HG02884 (cell line): ENCODE data around the gene VPS37C.
A peak's percentile ranks its signal among the peaks of the same experiment; 100 is the strongest.

Experiments used
- ATAC-seq: cut with Tn5 transposase; IDR thresholded peaks from one replicate; pipeline ENCODE4 v1.9.1; 2021; ENCODE audit warnings: mild to moderate bottlenecking, moderate library complexity; ENCODE audit not compliant: unreplicated experiment

VPS37C gene

DNA sequence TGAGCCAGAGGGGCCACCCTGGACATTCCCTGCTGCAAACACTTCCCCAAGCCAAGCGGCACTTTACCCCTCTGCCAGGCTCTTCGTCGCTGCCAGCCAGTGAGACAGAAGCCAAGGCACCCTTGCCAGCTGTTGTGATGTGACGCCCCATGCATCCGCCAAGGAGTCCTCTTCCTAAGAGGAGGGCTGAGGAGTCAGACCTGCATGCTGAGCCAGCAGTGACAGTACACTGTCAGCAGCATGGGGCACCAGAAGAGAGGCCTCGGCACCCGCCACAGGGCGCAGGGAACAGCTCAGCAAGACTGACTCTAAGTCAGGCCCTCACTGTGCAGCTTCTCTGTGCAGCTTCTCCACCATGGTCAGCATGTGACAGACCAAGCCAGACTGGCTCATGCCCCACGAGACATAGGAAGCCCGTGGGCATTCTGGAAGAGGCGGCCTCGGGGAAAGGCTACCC is 26.4 kb downstream of the VPS37C start:
- ATAC-seq, result no peak

GRCh38 chr11:61133956-61134662 is 27.1 kb downstream of the VPS37C start:
- ATAC-seq, result no peak

DNA sequence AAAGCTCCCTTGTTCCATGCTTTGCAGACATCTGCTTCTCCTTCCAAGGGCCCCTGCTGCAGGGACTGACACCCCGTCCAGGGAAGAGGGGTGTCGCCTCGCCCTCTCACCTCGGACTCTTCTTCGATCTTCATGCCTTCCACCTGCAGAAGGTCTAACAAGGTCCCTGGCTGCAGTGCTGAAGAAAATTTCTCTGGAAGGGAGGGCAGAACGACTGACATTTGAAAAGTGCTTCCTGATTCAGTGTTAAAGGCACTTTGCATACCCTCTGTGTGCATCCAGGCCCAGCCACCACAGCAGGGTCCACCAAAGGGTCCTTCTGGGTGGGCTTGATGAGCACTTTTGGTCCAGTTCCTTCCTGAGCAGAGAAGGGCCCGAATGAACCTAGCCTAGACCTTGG is 28.1 kb downstream of the VPS37C start:
- no peak for ATAC-seq

DNA sequence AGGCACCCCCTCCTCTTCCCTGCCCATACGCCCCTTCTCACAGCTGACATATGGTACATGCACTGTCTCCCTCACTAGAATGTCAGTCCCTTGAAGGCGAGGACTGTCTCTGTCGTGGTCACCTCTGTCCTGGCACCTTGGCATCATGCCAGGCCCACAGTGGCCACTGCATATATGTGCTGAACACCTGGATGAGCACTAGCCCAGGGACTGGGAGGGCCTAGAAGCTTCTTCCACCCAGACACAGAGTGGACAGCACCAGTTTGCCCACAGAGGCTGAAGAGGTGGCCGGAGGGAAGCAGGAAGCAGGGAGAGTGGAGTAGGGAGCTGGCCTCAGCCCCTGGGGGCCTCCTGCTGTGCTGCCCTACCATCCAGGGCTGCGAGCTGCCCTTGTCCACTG is 28.6 kb downstream of the VPS37C start:
- ATAC-seq, result no peak

DNA sequence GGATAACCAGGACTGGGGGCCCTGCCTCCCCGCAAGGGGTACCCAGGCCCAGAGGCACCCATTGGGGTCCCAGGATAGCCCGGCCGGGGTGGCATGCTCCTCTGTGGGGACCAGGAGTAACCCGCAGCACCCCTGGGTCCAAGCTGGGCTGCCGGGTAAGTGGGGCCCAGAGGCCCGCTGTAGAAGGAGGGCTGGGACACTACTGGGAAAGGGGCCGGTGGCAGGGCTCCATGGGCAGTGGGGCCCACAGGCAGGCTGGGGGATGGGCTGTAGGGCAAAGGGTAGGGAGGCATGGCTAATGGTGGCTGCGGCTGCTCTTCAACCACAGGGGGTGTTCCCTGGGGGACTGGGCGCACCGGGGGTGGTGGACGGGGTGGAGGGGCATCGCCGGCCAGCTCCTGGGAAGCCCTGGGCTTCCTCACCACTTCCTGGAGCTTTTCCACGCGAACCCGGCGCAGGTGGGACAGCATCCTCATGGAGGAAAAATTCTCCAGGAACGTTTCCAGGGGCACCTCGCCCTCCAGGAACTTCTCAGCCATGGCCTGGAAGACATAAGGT is 29.1 kb downstream of the VPS37C start:
- no peak for ATAC-seq

DNA sequence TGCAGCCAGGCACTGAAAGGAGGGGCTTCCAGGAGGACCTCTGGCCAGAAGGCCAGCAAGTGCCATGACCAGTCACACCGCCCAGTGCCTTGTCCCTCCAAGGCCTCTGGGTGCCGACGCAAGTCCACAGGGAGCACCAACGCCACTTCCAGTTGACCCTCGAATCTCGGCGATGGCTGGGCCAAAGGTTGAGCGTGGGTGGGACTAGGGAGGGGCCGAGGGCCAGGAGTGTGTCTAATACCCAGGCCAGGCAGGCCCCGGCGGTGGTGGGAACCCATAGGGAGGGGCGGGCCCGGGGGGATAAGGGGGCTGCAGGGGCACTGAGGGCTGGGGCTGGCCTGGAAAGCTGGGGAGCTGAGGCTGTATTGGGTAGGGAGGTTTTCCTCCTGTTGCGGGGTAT is 29.6 kb downstream of the VPS37C start:
- no peak for ATAC-seq

- no peak for ATAC-seq
Observed at GRCh38 chr11:61131186-61131585, 30.0 kb downstream of the VPS37C start.

GRCh38 chr11:61129639-61130523 is 31.3 kb downstream of the VPS37C start:
- peak; percentile 80 for ATAC-seq

DNA sequence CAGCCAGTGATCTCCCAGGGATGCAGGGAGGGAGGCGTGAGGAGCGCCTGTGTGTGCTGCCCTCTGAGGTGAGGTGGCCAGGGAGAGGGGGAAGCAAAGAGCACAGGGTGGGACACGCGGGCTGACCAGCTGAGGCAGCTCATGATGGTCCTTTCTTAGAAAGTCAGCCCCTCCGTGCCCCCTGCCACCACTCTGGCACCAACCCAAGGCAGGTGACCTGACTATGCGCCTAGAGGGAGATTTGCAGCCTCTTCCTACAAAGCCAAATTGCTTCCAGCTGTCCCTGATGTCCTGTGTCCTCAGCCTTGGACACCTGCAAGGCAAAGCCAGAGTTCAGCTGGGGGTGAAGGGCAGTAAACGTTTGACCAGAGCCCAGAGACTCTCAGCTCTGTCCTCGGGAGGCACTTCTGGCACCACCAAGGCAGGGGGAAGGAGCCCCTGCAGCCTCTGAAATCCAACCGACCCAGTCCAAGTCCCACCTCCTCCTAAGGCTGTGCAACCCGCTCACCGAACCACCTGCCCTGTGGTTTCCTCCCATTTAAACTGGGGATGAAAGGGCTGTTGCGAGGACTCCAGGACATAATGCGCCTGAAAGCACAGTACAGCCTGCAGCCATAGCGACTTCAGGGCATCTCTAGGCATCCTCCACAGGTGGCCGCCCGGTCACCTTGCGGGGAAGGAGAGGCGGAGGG is 32.1 kb downstream of the VPS37C start:
- ATAC-seq, result no peak

GRCh38 chr11:61127991-61128390 is 33.2 kb downstream of the VPS37C start:
- ATAC-seq, result no peak

DNA sequence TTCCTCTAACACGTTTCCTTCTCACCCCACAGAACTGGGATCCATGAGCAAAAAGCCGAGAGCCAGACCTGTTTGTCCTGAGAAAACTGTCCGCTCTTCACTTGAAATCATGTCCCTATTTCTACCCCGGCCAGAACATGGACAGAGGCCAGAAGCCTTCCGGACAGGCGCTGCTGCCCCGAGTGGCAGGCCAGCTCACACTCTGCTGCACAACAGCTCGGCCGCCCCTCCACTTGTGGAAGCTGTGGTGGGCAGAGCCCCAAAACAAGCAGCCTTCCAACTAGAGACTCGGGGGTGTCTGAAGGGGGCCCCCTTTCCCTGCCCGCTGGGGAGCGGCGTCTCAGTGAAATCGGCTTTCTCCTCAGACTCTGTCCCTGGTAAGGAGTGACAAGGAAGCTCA is 35.0 kb downstream of the VPS37C start:
- no peak for ATAC-seq

DNA sequence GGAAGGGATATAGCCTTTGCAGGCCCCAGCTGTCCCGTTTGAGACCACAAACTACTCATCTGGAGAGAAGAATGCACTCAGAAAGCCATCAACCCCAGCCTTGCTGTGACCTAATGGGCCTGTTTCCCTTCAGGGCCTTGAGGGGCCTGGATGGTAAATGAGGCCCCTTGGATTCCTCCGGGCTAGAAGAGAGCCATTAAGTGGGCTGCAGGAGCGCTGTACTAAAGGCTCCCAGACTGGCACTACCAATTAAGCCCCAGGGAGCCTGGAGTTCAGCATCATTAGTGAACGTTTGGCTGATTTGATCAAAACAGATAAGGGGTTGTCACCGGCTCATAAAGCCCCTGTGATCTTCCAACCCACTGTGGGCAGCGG is 35.9 kb downstream of the VPS37C start:
- no peak for ATAC-seq

DNA sequence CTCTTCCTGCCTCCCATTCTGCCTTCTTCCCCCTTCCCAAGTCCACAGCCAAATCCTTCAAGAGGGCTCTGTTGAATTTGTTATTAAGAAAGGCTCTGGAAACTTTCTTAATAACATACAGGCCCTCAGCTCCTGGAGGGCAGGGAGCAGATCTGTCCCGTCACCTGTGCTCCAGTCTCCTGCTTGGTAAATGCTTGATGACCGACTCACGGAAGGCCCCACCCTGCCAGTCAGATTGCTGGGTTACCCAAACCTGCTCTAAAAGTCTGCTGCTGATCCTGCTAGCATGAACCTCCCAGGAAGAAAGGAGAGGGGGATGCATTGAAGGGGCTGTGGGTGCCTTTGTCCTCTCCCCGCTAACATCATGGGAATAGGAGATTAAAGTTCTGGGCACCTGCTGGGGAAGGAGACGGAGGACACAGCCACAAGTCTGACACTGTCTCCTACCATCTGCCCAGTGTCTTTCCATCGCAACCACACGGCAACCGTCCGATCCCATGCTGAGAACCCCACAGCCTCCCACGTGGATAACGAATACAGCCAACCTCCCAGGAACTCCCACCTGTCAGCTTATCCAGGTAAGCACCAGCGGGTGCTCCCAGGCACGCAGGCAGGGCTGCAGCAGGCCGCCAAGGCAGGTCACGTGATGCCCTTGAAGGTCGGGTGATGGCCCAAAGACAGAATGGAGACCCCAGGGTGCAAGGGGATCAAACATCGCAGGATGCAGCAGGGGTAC is 36.5 kb downstream of the VPS37C start:
- no peak for ATAC-seq

DNA sequence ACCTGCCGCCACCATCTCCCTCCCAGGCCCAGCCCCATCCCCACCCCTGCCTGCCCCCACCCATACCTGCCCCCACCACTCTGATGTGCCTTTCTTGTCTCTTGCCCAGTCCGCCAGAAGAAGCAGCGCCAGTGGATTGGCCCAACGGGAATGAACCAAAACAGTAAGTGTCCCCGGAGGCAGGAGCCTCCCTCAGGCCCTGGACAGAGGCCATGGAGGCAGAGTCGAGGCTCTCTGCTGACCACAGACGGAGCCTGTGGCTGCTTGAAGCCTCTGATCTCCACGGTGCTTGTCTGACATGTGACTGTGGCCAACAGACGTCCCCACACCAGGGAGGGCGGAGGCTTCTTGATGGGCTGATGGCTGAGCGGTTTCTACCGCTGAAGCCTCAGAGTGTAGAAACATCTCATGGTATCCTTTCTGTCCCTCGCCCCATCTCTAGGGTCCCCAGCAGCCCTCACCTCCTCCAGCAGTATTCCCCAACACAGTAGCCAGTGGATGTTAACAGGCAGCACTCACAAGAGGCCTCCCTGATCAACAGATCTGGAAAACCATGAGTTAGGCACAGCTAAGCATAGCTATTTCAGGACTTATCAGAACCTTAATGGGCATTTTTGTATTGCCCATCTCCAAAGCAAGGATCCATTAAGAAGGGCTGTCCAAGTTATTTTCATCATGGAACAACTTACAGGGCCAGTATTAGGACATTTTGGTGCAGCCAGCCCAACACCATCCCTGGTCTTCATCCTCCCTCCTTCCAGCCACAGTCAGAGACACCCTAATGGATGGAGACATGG is 37.3 kb downstream of the VPS37C start:
- ATAC-seq, result no peak

GRCh38 chr11:61122761-61123160 is 38.5 kb downstream of the VPS37C start:
- no peak for ATAC-seq

- no peak for ATAC-seq
Observed at GRCh38 chr11:61121917-61122316, 39.3 kb downstream of the VPS37C start.

DNA sequence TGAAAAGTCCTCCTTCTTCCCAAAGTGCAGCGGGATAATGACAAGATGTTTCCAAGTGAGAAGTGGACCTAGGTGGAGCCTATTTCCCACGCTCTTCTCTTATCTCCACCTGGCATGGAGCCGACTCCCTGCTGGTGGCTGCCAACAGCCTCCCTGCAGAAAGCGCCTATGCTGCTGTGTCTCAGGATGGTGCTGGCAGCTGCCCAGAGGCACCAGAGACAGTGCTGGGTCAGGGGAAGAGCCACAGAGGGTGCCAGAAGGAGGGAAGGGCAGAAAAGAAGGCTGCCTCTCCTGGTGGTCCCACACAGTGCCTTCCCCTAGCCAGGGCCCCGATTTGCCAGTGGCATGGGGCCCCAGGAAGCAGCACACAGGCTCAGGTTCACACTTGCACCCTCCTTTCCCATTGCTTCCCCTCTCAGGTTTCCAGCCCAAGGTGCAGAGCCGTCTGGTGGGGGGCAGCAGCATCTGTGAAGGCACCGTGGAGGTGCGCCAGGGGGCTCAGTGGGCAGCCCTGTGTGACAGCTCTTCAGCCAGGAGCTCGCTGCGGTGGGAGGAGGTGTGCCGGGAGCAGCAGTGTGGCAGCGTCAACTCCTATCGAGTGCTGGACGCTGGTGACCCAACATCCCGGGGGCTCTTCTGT is 39.9 kb downstream of the VPS37C start:
- ATAC-seq, result no peak

- no peak for ATAC-seq
Observed at GRCh38 chr11:61120706-61121191, 40.5 kb downstream of the VPS37C start.

GRCh38 chr11:61120099-61120705 is 41.0 kb downstream of the VPS37C start:
- ATAC-seq, result no peak
